Kidney epithelial cell (primary cell): Measurements from ENCODE around the gene NPPC. TPM values are rescaled to one million over a fixed set of nuclear protein-coding genes. Genes with fewer than 3 reads are reported as not detected.

Source experiments
- DNase-seq: peaks from one replicate; pipeline ENCODE4 v3.0.0-alpha.2; 2010; ENCODE audit warnings: low read depth
- H3K27me3 ChIP-seq: 2 replicates; pipeline ENCODE4 v1.6.0; 2011; ENCODE audit warnings: low read length; ENCODE audit not compliant: control insufficient read depth, insufficient read depth
- H3K36me3 ChIP-seq: 2 replicates; pipeline ENCODE4 v1.5.1; 2011; ENCODE audit warnings: low read length; ENCODE audit not compliant: control insufficient read depth, insufficient read depth
- H3K4me3 ChIP-seq: 2 replicates; pipeline ENCODE4 v1.5.1; 2011; ENCODE audit warnings: low read depth, mild to moderate bottlenecking, control low read depth, low read length
- total RNA-seq: library from RNA; depleted of rRNA; stranded (reverse); fragments of >200 nt; gene quantifications from 2 replicates; pipeline ENCODE4 v1.2.3, GENCODE V29; 2015
- TF ChIP-seq, protein P1 (sequence below): IDR thresholded peaks from 2 replicates; pipeline ENCODE4 v1.5.1; 2011; ENCODE audit warnings: mild to moderate bottlenecking, moderate library complexity, low read length, control low read depth, inconsistent platforms; ENCODE audit not compliant: insufficient read depth, poor library complexity, severe bottlenecking

The NPPC gene
- total RNA-seq = not detected in 2 replicates

GRCh38 chr2:231926180-231926741 lies at the start of gene NPPC:
Gene NPPC, minus strand, starts transcription at chr2:231926396. Its CDS starts 147 bp downstream, at chr2:231926249.
- peaks cover 76% of the 10 kb centered on the region for H3K27me3 ChIP-seq
- H3K36me3 ChIP-seq = no peaks in the 10 kb centered on the region
- TF ChIP-seq, protein P1, sequence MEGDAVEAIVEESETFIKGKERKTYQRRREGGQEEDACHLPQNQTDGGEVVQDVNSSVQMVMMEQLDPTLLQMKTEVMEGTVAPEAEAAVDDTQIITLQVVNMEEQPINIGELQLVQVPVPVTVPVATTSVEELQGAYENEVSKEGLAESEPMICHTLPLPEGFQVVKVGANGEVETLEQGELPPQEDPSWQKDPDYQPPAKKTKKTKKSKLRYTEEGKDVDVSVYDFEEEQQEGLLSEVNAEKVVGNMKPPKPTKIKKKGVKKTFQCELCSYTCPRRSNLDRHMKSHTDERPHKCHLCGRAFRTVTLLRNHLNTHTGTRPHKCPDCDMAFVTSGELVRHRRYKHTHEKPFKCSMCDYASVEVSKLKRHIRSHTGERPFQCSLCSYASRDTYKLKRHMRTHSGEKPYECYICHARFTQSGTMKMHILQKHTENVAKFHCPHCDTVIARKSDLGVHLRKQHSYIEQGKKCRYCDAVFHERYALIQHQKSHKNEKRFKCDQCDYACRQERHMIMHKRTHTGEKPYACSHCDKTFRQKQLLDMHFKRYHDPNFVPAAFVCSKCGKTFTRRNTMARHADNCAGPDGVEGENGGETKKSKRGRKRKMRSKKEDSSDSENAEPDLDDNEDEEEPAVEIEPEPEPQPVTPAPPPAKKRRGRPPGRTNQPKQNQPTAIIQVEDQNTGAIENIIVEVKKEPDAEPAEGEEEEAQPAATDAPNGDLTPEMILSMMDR = peak; percentile 24
- peak within 1 kb of the TSS; percentile 28 for H3K4me3 ChIP-seq
- DNase-seq = no peak

DNA sequence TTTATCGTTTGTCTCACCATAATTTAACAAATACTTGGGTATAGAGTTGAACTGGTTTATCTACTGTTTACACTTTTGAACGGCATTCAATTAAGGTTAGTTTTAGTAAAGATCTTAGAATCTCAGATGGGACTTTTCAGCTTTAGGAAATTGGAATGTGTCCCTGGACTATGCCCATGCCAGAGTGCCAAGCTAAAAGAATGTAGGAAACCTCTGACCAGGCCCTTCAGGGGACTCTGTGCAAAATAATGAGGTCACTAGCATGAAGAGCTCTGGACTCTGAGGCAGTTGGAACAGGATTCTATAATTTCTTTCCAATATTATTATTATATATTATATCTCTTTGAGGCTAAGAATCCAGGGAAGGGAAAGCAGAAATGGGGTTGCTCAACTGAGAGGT lies 48.8 kb upstream of the NPPC start:
- TF ChIP-seq, protein P1 = no peak
- H3K27me3 ChIP-seq = no peaks in the 10 kb centered on the region
- no peak overlapping the region for H3K4me3 ChIP-seq
- no peak for DNase-seq
- H3K36me3 ChIP-seq = no peaks in the 10 kb centered on the region

DNA sequence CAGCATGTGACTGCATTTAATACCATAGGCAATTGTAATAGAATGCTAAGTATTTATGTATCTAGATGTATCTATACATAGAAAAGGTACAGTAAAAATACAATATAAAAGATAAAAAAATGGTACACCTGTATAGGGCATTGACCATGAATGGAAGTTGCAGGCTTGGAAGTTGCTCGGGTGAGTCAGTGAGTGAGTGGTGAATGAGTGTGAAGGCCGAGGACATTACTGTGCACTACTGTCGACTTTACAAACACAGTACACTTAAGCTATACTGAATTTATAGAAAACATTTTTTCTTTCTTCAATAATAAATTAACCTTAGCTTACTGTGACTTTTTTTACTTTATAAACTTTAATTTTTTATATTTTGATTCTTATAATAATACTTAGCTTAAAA lies 44.3 kb upstream of the NPPC start:
- Histone ChIP-seq H3K4me3 (no peak overlapping the region), H3K36me3 (no peaks in the 10 kb centered on the region), H3K27me3 (no peaks in the 10 kb centered on the region)
- TF ChIP-seq, protein P1 = no peak
- DNase-seq = no peak

- Histone ChIP-seq H3K27me3 (no peaks in the 10 kb centered on the region), H3K36me3 (no peaks in the 10 kb centered on the region), H3K4me3 (no peak overlapping the region)
- no peak for DNase-seq
- TF ChIP-seq, protein P1 = no peak
Measured at GRCh38 chr2:231968820-231969219, 42.6 kb upstream of the NPPC start.

GRCh38 chr2:231966886-231967285 lies 40.7 kb upstream of the NPPC start:
- Histone ChIP-seq H3K4me3 (no peak overlapping the region), H3K27me3 (no peaks in the 10 kb centered on the region), H3K36me3 (no peaks in the 10 kb centered on the region)
- TF ChIP-seq, protein P1 = no peak
- no peak for DNase-seq

- no peaks in the 10 kb centered on the region for H3K36me3 ChIP-seq
- no peak for DNase-seq
- H3K4me3 ChIP-seq = no peak overlapping the region
- H3K27me3 ChIP-seq = no peaks in the 10 kb centered on the region
- TF ChIP-seq, protein P1 = no peak
Measured at GRCh38 chr2:231965102-231965501, 38.9 kb upstream of the NPPC start.
